HepG2 (cell line): ENCODE data around the gene FAM83C. TPM values are rescaled to one million over a fixed set of nuclear protein-coding genes. Genes with fewer than 3 reads are reported as not detected.

Experiments used
- ATAC-seq: fragments of 200-7000 bp; cut with Tn5 transposase; 3 replicates; pipeline ENCODE4 v1.9.1; 2020; ENCODE audit warnings: mild to moderate bottlenecking, moderate library complexity
- BruUV-seq: library from RNA; stranded (reverse); fragments of 400-500 nt; replicated peaks from 2 replicates; lab custom pipeline; 2021; lab: Mats Ljungman, UMichigan
- CTCF ChIA-PET: fragments of 300-600 bp; formaldehyde crosslinking; extraction: SDS; loops from one replicate; lab custom pipeline; 2021; ENCODE audit warnings: low total read pairs, inconsistent platforms, low intra/inter-chr PET ratio; lab: Yijun Ruan, JAX
- POLR2A ChIA-PET: fragments of 350-600 bp; sonication (Branson Sonifier 250); formaldehyde crosslinking; loops from one replicate; lab custom pipeline; 2020; ENCODE audit warnings: antibody characterized with exemption, inconsistent platforms; lab: Yijun Ruan, JAX
- DNase-seq: peaks from one replicate; pipeline ENCODE4 v3.0.0-alpha.2; 2015; ENCODE audit warnings: low spot score
- FAIRE-seq: peaks from 3 replicates; lab custom pipeline; 2011; peaks lifted over from hg19 to GRCh38; lab: Jason Lieb, UNC
- H2AFZ ChIP-seq: one replicate; pipeline ENCODE4 v1.6.1; 2011; ENCODE audit warnings: low read length, inconsistent platforms
- H3K27ac ChIP-seq: fragments of 300-600 bp; 3 replicates; pipeline ENCODE4 v1.8.0; 2011; ENCODE audit warnings: mixed run types, mild to moderate bottlenecking, mixed read lengths, low read length, inconsistent platforms; ENCODE audit not compliant: insufficient read depth; ENCODE audit errors: extremely low read length
- H3K27me3 ChIP-seq, 2 experiments: fragments of 200-600 bp in 1 of 2; 2 replicates in 1 of 2; 3 replicates in 1 of 2; pipeline versions ENCODE4 v1.6.0 to v1.8.0; 2011; ENCODE audit warnings: low read length in 2 of 2, mild to moderate bottlenecking in 2 of 2, moderate library complexity in 2 of 2, inconsistent platforms in 1 of 2; ENCODE audit not compliant: insufficient read depth in 2 of 2, control insufficient read depth in 1 of 2
- H3K36me3 ChIP-seq, 2 experiments: fragments of 200-600 bp in 1 of 2; replicated peaks in 1 of 2; 2 replicates in 1 of 2; 3 replicates in 1 of 2; pipeline versions ENCODE4 v1.5.1 to v1.8.0; 2011; ENCODE audit warnings: low read length in 2 of 2, inconsistent platforms in 1 of 2; ENCODE audit not compliant: insufficient read depth in 2 of 2, control insufficient read depth in 1 of 2
- H3K4me1 ChIP-seq: 2 replicates; pipeline ENCODE4 v1.5.1; 2012; ENCODE audit warnings: low read length, inconsistent platforms; ENCODE audit not compliant: insufficient read depth
- H3K4me2 ChIP-seq: 2 replicates; pipeline ENCODE4 v1.6.0; 2011; ENCODE audit warnings: low read depth, low read length, inconsistent platforms
- H3K4me3 ChIP-seq, 3 experiments: fragments of 200-600 bp in 1 of 3; sonication (generic), shearing (Covaris generic) in 1 of 3; replicated peaks in 1 of 3; 2 replicates each; pipeline ENCODE4 v1.5.1; 2011 to 2016; ENCODE audit warnings: low read length in 3 of 3, inconsistent platforms in 2 of 3, low read depth in 2 of 3, mild to moderate bottlenecking in 2 of 3, control low read depth in 1 of 3, mixed read lengths in 1 of 3; ENCODE audit not compliant: insufficient read depth in 1 of 3
- H3K79me2 ChIP-seq: one replicate; pipeline ENCODE4 v1.6.1; 2011; ENCODE audit warnings: low read length, inconsistent platforms; ENCODE audit not compliant: insufficient read depth
- H3K9ac ChIP-seq: 2 replicates; pipeline ENCODE4 v1.6.0; 2011; ENCODE audit warnings: mild to moderate bottlenecking, low read depth, low read length, inconsistent platforms; ENCODE audit not compliant: insufficient read depth
- H3K9me3 ChIP-seq: 2 replicates; pipeline ENCODE4 v1.5.1; 2012; ENCODE audit warnings: mild to moderate bottlenecking, low read length
- H4K20me1 ChIP-seq: 2 replicates; pipeline ENCODE4 v1.6.0; 2011; ENCODE audit warnings: inconsistent platforms, mild to moderate bottlenecking, low read length, moderate library complexity; ENCODE audit not compliant: insufficient read depth
- ARID5B ChIP-seq: IDR thresholded peaks from 2 replicates; pipeline ENCODE4 v1.4.0; 2020; ENCODE audit warnings: mild to moderate bottlenecking, missing genetic modification reagents
- CAMTA2 ChIP-seq: sonication (generic); formaldehyde crosslinking; IDR thresholded peaks from 2 replicates; pipeline ENCODE4 v1.4.0; 2020; ENCODE audit warnings: mild to moderate bottlenecking, missing genetic modification reagents, borderline replicate concordance
- DR1 ChIP-seq: sonication (generic); formaldehyde crosslinking; IDR thresholded peaks from 2 replicates; pipeline ENCODE4 v1.8.0; 2021; ENCODE audit warnings: mild to moderate bottlenecking, missing genetic modification reagents, inconsistent platforms
- ETV6 ChIP-seq: sonication (generic); formaldehyde crosslinking; conservative IDR thresholded peaks from 2 replicates; pipeline ENCODE4 v1.4.0; 2020; ENCODE audit warnings: missing genetic modification reagents
- HBP1 ChIP-seq: IDR thresholded peaks from 2 replicates; pipeline ENCODE4 v1.6.1; 2016; ENCODE audit warnings: low read depth, control low read depth
- MAF1 ChIP-seq: sonication (generic); formaldehyde crosslinking; IDR thresholded peaks from 2 replicates; pipeline ENCODE4 v1.5.0; 2020; ENCODE audit warnings: missing genetic modification reagents, borderline replicate concordance
- NFE2 ChIP-seq: sonication (generic); formaldehyde crosslinking; IDR thresholded peaks from 2 replicates; pipeline ENCODE4 v1.4.0; 2020; ENCODE audit warnings: missing genetic modification reagents
- SNAPC2 ChIP-seq: sonication (generic); formaldehyde crosslinking; IDR thresholded peaks from 2 replicates; pipeline ENCODE4 v1.8.1; 2022; ENCODE audit warnings: mild to moderate bottlenecking, missing genetic modification reagents
- SUZ12 ChIP-seq: fragments of 150-350 bp; IDR thresholded peaks from 2 replicates; pipeline ENCODE4 v1.6.1; 2014; ENCODE audit warnings: low read depth, low read length
- ZBTB33 ChIP-seq: sonication (generic); formaldehyde crosslinking; IDR thresholded peaks from 2 replicates; pipeline ENCODE4 v1.4.0; 2020; ENCODE audit warnings: missing genetic modification reagents
- ZFX ChIP-seq: sonication (generic); formaldehyde crosslinking; IDR thresholded peaks from 2 replicates; pipeline ENCODE4 v1.4.0; 2020; ENCODE audit warnings: mild to moderate bottlenecking, low read depth, missing genetic modification reagents, moderate library complexity
- WGBS: methylation state at CpG from one replicate; pipeline ENCODE4 v1.1.6; 2017; ENCODE audit warnings: low lambda C conversion rate; 5-methylcytosine and 5-hydroxymethylcytosine counted together
- in situ Hi-C: cut with HindIII; loops from 2 replicates; pipeline ENCODE4 v1.10.0; 2017; ENCODE audit warnings: low pct_unique_long_range_greater_than_20kb; ENCODE audit not compliant: extremely low pct_ligation_motif_present
- intact Hi-C: fragments of 100-400 bp; cut with micrococcal nuclease; formaldehyde crosslinking; loops from one replicate; pipeline ENCODE4 v1.10.0; 2022; ENCODE audit not compliant: unreplicated experiment
- polyA plus RNA-seq, 8 experiments: library from polyadenylated mRNA; depleted of rRNA in 3 of 8; stranded (reverse) in 7 of 8; unstranded in 1 of 8; fragments of >200 nt; fragmentation: Illumina TruSeq in 4 of 8; extraction: Trizol in 4 of 8; gene quantifications; 2 replicates each; pipeline versions ENCODE4 v1.2.1 to v1.2.3, GENCODE V29; 2011 to 2016; ENCODE audit warnings: low read depth in 4 of 8, missing spikeins in 1 of 8, mixed read lengths in 1 of 8; ENCODE audit not compliant: insufficient read depth in 1 of 8
- total RNA-seq, 5 experiments: library from RNA; depleted of rRNA; stranded (reverse); fragments of >200 nt; fragmentation: Illumina TruSeq; extraction: Trizol; gene quantifications; 2 replicates each; pipeline ENCODE4 v1.2.3, GENCODE V29; 2016; ENCODE audit warnings: low read depth in 1 of 5
- TF ChIP-seq, protein P1 (sequence below): sonication (generic); formaldehyde crosslinking; conservative IDR thresholded peaks from 2 replicates; pipeline ENCODE4 v1.4.0; 2020; ENCODE audit warnings: mild to moderate bottlenecking, missing genetic modification reagents, moderate library complexity
- TF ChIP-seq, protein P2 (sequence below): sonication (generic); formaldehyde crosslinking; IDR thresholded peaks from 2 replicates; pipeline ENCODE4 v1.8.1; 2023; ENCODE audit warnings: missing genetic modification reagents, mild to moderate bottlenecking, borderline replicate concordance

The FAM83C gene
- total and polyA plus RNA-seq, 2 of the 13 experiments (the other 11 are each of a cell fraction or from before 2014, with no cell fraction given), result 0.04 TPM; not detected in 1

GRCh38 chr20:35252037-35252461 lies 40.2 kb downstream of the FAM83C start (continued):
- TF ChIP-seq, protein P1, sequence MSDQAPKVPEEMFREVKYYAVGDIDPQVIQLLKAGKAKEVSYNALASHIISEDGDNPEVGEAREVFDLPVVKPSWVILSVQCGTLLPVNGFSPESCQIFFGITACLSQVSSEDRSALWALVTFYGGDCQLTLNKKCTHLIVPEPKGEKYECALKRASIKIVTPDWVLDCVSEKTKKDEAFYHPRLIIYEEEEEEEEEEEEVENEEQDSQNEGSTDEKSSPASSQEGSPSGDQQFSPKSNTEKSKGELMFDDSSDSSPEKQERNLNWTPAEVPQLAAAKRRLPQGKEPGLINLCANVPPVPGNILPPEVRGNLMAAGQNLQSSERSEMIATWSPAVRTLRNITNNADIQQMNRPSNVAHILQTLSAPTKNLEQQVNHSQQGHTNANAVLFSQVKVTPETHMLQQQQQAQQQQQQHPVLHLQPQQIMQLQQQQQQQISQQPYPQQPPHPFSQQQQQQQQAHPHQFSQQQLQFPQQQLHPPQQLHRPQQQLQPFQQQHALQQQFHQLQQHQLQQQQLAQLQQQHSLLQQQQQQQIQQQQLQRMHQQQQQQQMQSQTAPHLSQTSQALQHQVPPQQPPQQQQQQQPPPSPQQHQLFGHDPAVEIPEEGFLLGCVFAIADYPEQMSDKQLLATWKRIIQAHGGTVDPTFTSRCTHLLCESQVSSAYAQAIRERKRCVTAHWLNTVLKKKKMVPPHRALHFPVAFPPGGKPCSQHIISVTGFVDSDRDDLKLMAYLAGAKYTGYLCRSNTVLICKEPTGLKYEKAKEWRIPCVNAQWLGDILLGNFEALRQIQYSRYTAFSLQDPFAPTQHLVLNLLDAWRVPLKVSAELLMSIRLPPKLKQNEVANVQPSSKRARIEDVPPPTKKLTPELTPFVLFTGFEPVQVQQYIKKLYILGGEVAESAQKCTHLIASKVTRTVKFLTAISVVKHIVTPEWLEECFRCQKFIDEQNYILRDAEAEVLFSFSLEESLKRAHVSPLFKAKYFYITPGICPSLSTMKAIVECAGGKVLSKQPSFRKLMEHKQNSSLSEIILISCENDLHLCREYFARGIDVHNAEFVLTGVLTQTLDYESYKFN (CRISPR knock-in tag), result no peak
- no peak for TF ChIP-seq ARID5B
- no peak for TF ChIP-seq DR1 (CRISPR knock-in tag)
- TF ChIP-seq ETV6 (CRISPR knock-in tag), result no peak
- TF ChIP-seq, all 625 proteins: peak for 0

DNA sequence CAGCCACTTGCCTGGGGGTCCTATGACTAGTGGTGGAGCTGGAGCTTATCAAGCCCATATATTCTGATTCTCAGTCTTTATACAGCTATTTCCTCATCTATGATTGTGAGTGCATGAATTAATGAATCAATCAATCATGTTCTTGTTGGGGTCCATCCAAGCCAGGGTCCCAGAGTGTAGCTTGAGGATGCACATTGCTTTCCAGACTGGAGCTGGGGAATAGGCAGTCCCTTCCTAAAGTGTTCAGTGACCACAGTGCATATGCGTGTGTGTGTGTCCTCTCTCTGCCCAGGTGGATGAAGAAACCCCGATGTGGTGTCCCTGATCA lies 40.6 kb downstream of the FAM83C start:
- no peak overlapping the region for H2AFZ ChIP-seq
- WGBS, result 26% methylated on average over 2 of the region's 2 CpGs
- FAIRE-seq (no peak), ATAC-seq (no peak), DNase-seq (no peak)
- no peaks in the 10 kb centered on the region for H3K27me3 ChIP-seq
- H3K36me3 ChIP-seq, result no peaks in the 10 kb centered on the region
- no peak overlapping the region for H3K27ac ChIP-seq
- in situ Hi-C loops (no loop called here), intact Hi-C loops (no loop called here)
- H3K4me1 ChIP-seq, result peaks cover 7% of the 10 kb centered on the region
- H3K4me3 ChIP-seq, result no peak overlapping the region
- no TSS peak for BruUV-seq
- ChIA-PET CTCF (no interaction called here), POLR2A (no interaction called here)
- no peaks in the 10 kb centered on the region for H3K9me3 ChIP-seq
- no peak overlapping the region for H3K9ac ChIP-seq
- H3K4me2 ChIP-seq, result no peak overlapping the region
- H3K79me2 ChIP-seq, result no peaks in the 10 kb centered on the region
- H4K20me1 ChIP-seq, result no peaks in the 10 kb centered on the region
- TF ChIP-seq, protein P2, sequence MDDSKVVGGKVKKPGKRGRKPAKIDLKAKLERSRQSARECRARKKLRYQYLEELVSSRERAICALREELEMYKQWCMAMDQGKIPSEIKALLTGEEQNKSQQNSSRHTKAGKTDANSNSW (CRISPR knock-in tag), result no peak
- TF ChIP-seq NFE2 (CRISPR knock-in tag) (no peak), CAMTA2 (CRISPR knock-in tag) (no peak), ZFX (CRISPR knock-in tag) (no peak), ZBTB33 (CRISPR knock-in tag) (no peak), HBP1 (CRISPR knock-in tag) (no peak), SNAPC2 (CRISPR knock-in tag) (no peak), MAF1 (CRISPR knock-in tag) (no peak), SUZ12 (no peak)
